B cell (primary cell): ENCODE measurements around the gene SMARCA4.

Source experiments
- EZH2 ChIP-seq: IDR thresholded peaks from 2 replicates; pipeline ENCODE4 v1.6.1; 2012; ENCODE audit warnings: borderline replicate concordance, low read depth, mild to moderate bottlenecking, moderate library complexity, low read length; ENCODE audit not compliant: insufficient read depth, poor library complexity, severe bottlenecking
- TF ChIP-seq, protein P1 (sequence below): fragments of 200-600 bp; IDR thresholded peaks from one replicate; pipeline ENCODE4 v1.8.0; 2022; ENCODE audit warnings: antibody characterized with exemption, mild to moderate bottlenecking

DNA sequence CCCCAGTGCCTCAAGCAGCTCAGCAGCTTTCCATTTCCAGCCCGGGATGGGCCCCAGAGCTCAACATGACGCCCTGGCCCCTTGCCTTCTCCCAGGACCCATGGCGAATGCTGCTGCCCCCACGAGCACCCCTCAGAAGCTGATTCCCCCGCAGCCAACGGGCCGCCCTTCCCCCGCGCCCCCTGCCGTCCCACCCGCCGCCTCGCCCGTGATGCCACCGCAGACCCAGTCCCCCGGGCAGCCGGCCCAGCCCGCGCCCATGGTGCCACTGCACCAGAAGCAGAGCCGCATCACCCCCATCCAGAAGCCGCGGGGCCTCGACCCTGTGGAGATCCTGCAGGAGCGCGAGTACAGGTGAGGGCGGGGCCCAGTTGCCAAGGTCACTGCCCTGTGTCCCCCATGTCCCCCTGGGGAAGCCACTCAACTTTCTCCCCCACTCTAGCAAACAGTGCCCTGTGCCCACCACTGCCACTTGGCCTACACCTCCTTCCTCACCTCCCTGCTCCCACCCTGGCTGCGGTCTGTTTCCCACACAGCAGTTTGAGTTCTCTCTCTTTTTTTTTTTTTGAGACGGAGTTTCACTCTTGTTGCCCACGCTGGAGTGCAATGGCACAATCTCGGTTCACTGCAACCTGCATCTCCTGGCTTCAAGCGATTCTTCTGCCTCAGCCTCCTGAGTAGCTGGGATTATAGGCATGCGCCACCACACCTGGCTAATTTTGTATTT, 26.9 kb downstream of the SMARCA4 start:
- TF ChIP-seq EZH2, result no peak
- TF ChIP-seq, protein P1, sequence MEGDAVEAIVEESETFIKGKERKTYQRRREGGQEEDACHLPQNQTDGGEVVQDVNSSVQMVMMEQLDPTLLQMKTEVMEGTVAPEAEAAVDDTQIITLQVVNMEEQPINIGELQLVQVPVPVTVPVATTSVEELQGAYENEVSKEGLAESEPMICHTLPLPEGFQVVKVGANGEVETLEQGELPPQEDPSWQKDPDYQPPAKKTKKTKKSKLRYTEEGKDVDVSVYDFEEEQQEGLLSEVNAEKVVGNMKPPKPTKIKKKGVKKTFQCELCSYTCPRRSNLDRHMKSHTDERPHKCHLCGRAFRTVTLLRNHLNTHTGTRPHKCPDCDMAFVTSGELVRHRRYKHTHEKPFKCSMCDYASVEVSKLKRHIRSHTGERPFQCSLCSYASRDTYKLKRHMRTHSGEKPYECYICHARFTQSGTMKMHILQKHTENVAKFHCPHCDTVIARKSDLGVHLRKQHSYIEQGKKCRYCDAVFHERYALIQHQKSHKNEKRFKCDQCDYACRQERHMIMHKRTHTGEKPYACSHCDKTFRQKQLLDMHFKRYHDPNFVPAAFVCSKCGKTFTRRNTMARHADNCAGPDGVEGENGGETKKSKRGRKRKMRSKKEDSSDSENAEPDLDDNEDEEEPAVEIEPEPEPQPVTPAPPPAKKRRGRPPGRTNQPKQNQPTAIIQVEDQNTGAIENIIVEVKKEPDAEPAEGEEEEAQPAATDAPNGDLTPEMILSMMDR, result no peak
